Thyroid gland (tissue), 4 donors: ENCODE data around the gene SP100.

ENCODE experiments used
- POLR2A ChIP-seq, 2 donors: fragments of 450-650 bp; IDR thresholded peaks; one replicate each; pipeline ENCODE4 v1.6.1; 2017; ENCODE audit warnings: antibody characterized with exemption in 2 of 2, mild to moderate bottlenecking in 2 of 2, moderate library complexity in 1 of 2
- TF ChIP-seq, protein P1 (sequence below), 6 experiments: fragments of 200-600 bp in 3 of 6; fragments of 450-650 bp in 3 of 6; sonication (generic) in 3 of 6; IDR thresholded peaks; one replicate each; pipeline ENCODE4 v1.5.1; 2016 to 2019; ENCODE audit warnings: antibody characterized with exemption in 6 of 6, mild to moderate bottlenecking in 2 of 6, inconsistent platforms in 1 of 6, moderate library complexity in 1 of 6

DNA sequence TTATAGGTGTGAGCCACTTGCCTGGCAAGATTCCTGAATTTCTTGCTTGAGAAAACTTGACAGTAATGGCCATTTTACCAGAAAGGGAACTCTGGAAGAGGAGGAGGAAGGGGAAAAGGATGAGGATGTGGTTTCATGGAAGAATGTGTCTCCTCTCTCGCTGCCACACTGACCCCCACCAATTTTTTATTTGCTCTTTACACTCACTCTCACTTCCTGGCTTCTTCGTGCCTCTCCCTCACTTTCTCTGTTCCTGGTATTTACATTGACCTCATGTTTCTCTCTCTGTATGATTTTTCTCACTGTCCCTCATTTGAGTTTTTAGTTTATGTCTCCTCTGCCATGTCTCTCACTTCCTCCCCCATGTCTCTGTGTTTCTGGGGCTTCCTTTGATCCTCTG lies 162.1 kb downstream of the SP100 start:
- TF ChIP-seq, protein P1, sequence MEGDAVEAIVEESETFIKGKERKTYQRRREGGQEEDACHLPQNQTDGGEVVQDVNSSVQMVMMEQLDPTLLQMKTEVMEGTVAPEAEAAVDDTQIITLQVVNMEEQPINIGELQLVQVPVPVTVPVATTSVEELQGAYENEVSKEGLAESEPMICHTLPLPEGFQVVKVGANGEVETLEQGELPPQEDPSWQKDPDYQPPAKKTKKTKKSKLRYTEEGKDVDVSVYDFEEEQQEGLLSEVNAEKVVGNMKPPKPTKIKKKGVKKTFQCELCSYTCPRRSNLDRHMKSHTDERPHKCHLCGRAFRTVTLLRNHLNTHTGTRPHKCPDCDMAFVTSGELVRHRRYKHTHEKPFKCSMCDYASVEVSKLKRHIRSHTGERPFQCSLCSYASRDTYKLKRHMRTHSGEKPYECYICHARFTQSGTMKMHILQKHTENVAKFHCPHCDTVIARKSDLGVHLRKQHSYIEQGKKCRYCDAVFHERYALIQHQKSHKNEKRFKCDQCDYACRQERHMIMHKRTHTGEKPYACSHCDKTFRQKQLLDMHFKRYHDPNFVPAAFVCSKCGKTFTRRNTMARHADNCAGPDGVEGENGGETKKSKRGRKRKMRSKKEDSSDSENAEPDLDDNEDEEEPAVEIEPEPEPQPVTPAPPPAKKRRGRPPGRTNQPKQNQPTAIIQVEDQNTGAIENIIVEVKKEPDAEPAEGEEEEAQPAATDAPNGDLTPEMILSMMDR (IDR thresholded peaks at IDR 0.05) = no peak
- TF ChIP-seq POLR2A (IDR thresholded peaks at IDR 0.05) = no peak
